Activated naive CD4-positive, alpha-beta T cell treated with anti-CD3 and anti-CD28 coated beads for 36 hours (primary cell): ENCODE results near the gene GJB3. TPM values are rescaled to one million over a fixed set of nuclear protein-coding genes. Genes with fewer than 3 reads are reported as not detected.

ENCODE experiments used
- CTCF ChIA-PET: fragments of 350-600 bp; sonication (Branson Sonifier 250); formaldehyde crosslinking; loops from one replicate; lab custom pipeline; 2021; ENCODE audit warnings: antibody characterized with exemption; lab: Charles Lee
- DNase-seq: peaks from one replicate; pipeline ENCODE4 v3.0.0-alpha.2; 2020
- H3K27ac Mint-ChIP-seq: one replicate; pipeline ENCODE4 v1.8.0; 2021; ENCODE audit warnings: mild to moderate bottlenecking, mixed read lengths
- H3K27me3 Mint-ChIP-seq: one replicate; pipeline ENCODE4 v1.8.0; 2021; ENCODE audit warnings: low read depth, mixed read lengths
- H3K36me3 Mint-ChIP-seq: one replicate; pipeline ENCODE4 v1.8.0; 2021; ENCODE audit warnings: low read depth, mixed read lengths
- H3K4me1 Mint-ChIP-seq: one replicate; pipeline ENCODE4 v1.8.0; 2021; ENCODE audit warnings: low read depth, mixed read lengths
- H3K4me3 Mint-ChIP-seq: one replicate; pipeline ENCODE4 v1.8.0; 2021; ENCODE audit warnings: mild to moderate bottlenecking, moderate library complexity, mixed read lengths
- H3K9me3 Mint-ChIP-seq: one replicate; pipeline ENCODE4 v1.8.0; 2021; ENCODE audit warnings: mixed read lengths
- intact Hi-C: fragments of 100-400 bp; cut with micrococcal nuclease; formaldehyde crosslinking; loops from one replicate; pipeline ENCODE4 v1.15.1; 2023
- total RNA-seq, 2 experiments: library from RNA; stranded (reverse); gene quantifications; one replicate each; pipeline ENCODE4 v1.2.3, GENCODE V29; 2021

The GJB3 gene
- total RNA-seq, 2 experiments from 2014 or later, result not detected

GRCh38 chr1:34779005-34779404, 2.0 kb upstream of the GJB3 start:
- Mint-ChIP-seq H3K27ac (no peak overlapping the region), H3K4me1 (no peaks in the 10 kb centered on the region), H3K27me3 (peaks cover 33% of the 10 kb centered on the region), H3K36me3 (no peaks in the 10 kb centered on the region), H3K4me3 (no peak overlapping the region), H3K9me3 (no peaks in the 10 kb centered on the region)
- intact Hi-C loops, result no loop called here
- no peak for DNase-seq
- CTCF ChIA-PET, result interaction anchor here (0.7 kb wide), 1 partner anchor 160 kb away, joined by 3 read pairs; no protein-coding TSS in a partner anchor

- no peaks in the 10 kb centered on the region for H3K36me3 Mint-ChIP-seq
- no peak overlapping the region for H3K27ac Mint-ChIP-seq
- H3K4me1 Mint-ChIP-seq, result no peaks in the 10 kb centered on the region
- CTCF ChIA-PET, result no interaction called here
- intact Hi-C loops, result no loop called here
- H3K9me3 Mint-ChIP-seq, result no peaks in the 10 kb centered on the region
- DNase-seq, result no peak
- no peak overlapping the region for H3K4me3 Mint-ChIP-seq
- H3K27me3 Mint-ChIP-seq, result peaks cover 33% of the 10 kb centered on the region
These were observed 1.5 kb upstream of the GJB3 start for GRCh38 chr1:34779526-34779925.

- no peaks in the 10 kb centered on the region for H3K36me3 Mint-ChIP-seq
- intact Hi-C loops, result no loop called here
- H3K4me3 Mint-ChIP-seq, result no peak overlapping the region
- DNase-seq, result no peak
- no peaks in the 10 kb centered on the region for H3K9me3 Mint-ChIP-seq
- no peak overlapping the region for H3K27ac Mint-ChIP-seq
- H3K27me3 Mint-ChIP-seq, result peaks cover 33% of the 10 kb centered on the region
- CTCF ChIA-PET, result no interaction called here
- H3K4me1 Mint-ChIP-seq, result no peaks in the 10 kb centered on the region
These were observed 1.1 kb upstream of the GJB3 start for GRCh38 chr1:34779962-34780361.

- no peak for DNase-seq
- intact Hi-C loops, result no loop called here
- no peak overlapping the region for H3K27ac Mint-ChIP-seq
- H3K27me3 Mint-ChIP-seq, result peaks cover 33% of the 10 kb centered on the region
- CTCF ChIA-PET, result no interaction called here
- H3K9me3 Mint-ChIP-seq, result no peaks in the 10 kb centered on the region
- no peaks in the 10 kb centered on the region for H3K4me1 Mint-ChIP-seq
- H3K36me3 Mint-ChIP-seq, result no peaks in the 10 kb centered on the region
- H3K4me3 Mint-ChIP-seq, result no peak overlapping the region
These were observed 486 bp upstream of the GJB3 start for GRCh38 chr1:34780528-34780927.

- no peaks in the 10 kb centered on the region for H3K36me3 Mint-ChIP-seq
- DNase-seq, result no peak
- no peaks in the 10 kb centered on the region for H3K9me3 Mint-ChIP-seq
- intact Hi-C loops, result no loop called here
- CTCF ChIA-PET, result no interaction called here
- H3K27me3 Mint-ChIP-seq, result peaks cover 39% of the 10 kb centered on the region
- no peak overlapping the region for H3K4me3 Mint-ChIP-seq
- no peak overlapping the region for H3K27ac Mint-ChIP-seq
- no peaks in the 10 kb centered on the region for H3K4me1 Mint-ChIP-seq
These were observed 904 bp downstream of the GJB3 start for GRCh38 chr1:34781844-34782391.

- Mint-ChIP-seq H3K27ac (no peak overlapping the region), H3K27me3 (peaks cover 29% of the 10 kb centered on the region), H3K9me3 (no peaks in the 10 kb centered on the region), H3K4me1 (peaks cover under 1% of the 10 kb centered on the region), H3K4me3 (no peak overlapping the region), H3K36me3 (no peaks in the 10 kb centered on the region)
- intact Hi-C loops, result no loop called here
- CTCF ChIA-PET, result interaction anchor here (0.7 to 2.4 kb wide), 3 partner anchors 75 to 255 kb away, joined by 4 to 9 read pairs (median 4); partner anchors contain the start of gene SMIM12
- no peak for DNase-seq
These were observed 3.8 kb downstream of the GJB3 start for GRCh38 chr1:34784751-34785221.

- Mint-ChIP-seq H3K9me3 (no peaks in the 10 kb centered on the region), H3K4me1 (peaks cover 4% of the 10 kb centered on the region), H3K4me3 (no peak overlapping the region), H3K36me3 (no peaks in the 10 kb centered on the region), H3K27ac (no peak overlapping the region), H3K27me3 (peaks cover 24% of the 10 kb centered on the region)
- intact Hi-C loops, result no loop called here
- CTCF ChIA-PET, result interaction anchor here (0.7 to 2.4 kb wide), 3 partner anchors 74 to 255 kb away, joined by 4 to 9 read pairs (median 4); partner anchors contain the start of gene SMIM12
- DNase-seq, result no peak
These were observed 4.3 kb downstream of the GJB3 start for GRCh38 chr1:34785231-34785874.

GRCh38 chr1:34785875-34786470, 5.0 kb downstream of the GJB3 start:
- H3K27me3 Mint-ChIP-seq, result peaks cover 20% of the 10 kb centered on the region
- H3K36me3 Mint-ChIP-seq, result no peaks in the 10 kb centered on the region
- CTCF ChIA-PET, result interaction anchor here (0.7 to 2.4 kb wide), 17 partner anchors 12 to 546 kb away, joined by 3 to 9 read pairs (median 3); partner anchors contain the start of gene SMIM12

GRCh38 chr1:34786521-34787325, 5.7 kb downstream of the GJB3 start:
- Mint-ChIP-seq H3K36me3 (no peaks in the 10 kb centered on the region), H3K27me3 (peaks cover 24% of the 10 kb centered on the region), H3K9me3 (no peaks in the 10 kb centered on the region), H3K27ac (no peak overlapping the region), H3K4me1 (peaks cover 4% of the 10 kb centered on the region), H3K4me3 (no peak overlapping the region)
- CTCF ChIA-PET, result interaction anchor here (0.6 to 2.6 kb wide), 21 partner anchors 11 to 547 kb away, joined by 3 to 15 read pairs (median 3); partner anchors contain the start of gene SMIM12
- intact Hi-C loops, result loop anchor here (1.0 kb wide), 4 partner anchors 66 to 512 kb away; partner anchors contain the start of gene SFPQ
- DNase-seq, result peak; percentile 86

More at GRCh38 chr1:34785875-34786470, 5.0 kb downstream of the GJB3 start:
- H3K4me1 Mint-ChIP-seq, result peaks cover 4% of the 10 kb centered on the region
- no peak overlapping the region for H3K4me3 Mint-ChIP-seq
- H3K9me3 Mint-ChIP-seq, result no peaks in the 10 kb centered on the region
- no peak for DNase-seq
- no peak overlapping the region for H3K27ac Mint-ChIP-seq
- intact Hi-C loops, result loop anchor here (1.0 kb wide), 4 partner anchors 66 to 512 kb away; partner anchors contain the start of gene SFPQ

GRCh38 chr1:34787461-34788420, 6.7 kb downstream of the GJB3 start:
- CTCF ChIA-PET, result interaction anchor here (0.6 to 2.6 kb wide), 7 partner anchors 10 to 77 kb away, joined by 3 to 15 read pairs (median 4); partner anchors contain the start of gene SMIM12
- peak; percentile 37 for DNase-seq
- H3K4me3 Mint-ChIP-seq, result no peak overlapping the region
- H3K27ac Mint-ChIP-seq, result no peak overlapping the region
- intact Hi-C loops, result no loop called here
- H3K36me3 Mint-ChIP-seq, result no peaks in the 10 kb centered on the region
- H3K9me3 Mint-ChIP-seq, result no peaks in the 10 kb centered on the region
- H3K27me3 Mint-ChIP-seq, result peaks cover 23% of the 10 kb centered on the region
- H3K4me1 Mint-ChIP-seq, result peaks cover 9% of the 10 kb centered on the region

GRCh38 chr1:34790985-34791384, 10.0 kb downstream of the GJB3 start:
- Mint-ChIP-seq H3K4me1 (peaks cover 9% of the 10 kb centered on the region), H3K36me3 (peaks cover 1% of the 10 kb centered on the region), H3K4me3 (no peak overlapping the region), H3K27ac (no peak overlapping the region), H3K27me3 (peaks cover 22% of the 10 kb centered on the region), H3K9me3 (no peaks in the 10 kb centered on the region)
- intact Hi-C loops, result no loop called here
- no peak for DNase-seq
- CTCF ChIA-PET, result interaction anchor here (4.2 kb wide), 1 partner anchor 62 kb away, joined by 19 read pairs; no protein-coding TSS in a partner anchor
